Right renal pelvis (tissue), 4 donors: ENCODE data around the gene NPHP4. TPM values are rescaled to one million over a fixed set of nuclear protein-coding genes. Genes with fewer than 3 reads are reported as not detected.
"Not testable (repeated sequence)": the region's sequence is repeated elsewhere in the genome, so short reads cannot be mapped to it uniquely, and the experiment has no call there.

ENCODE experiments used
- DNase-seq, 4 donors: peaks; one replicate each; pipeline ENCODE4 v3.0.0-alpha.2; 2013; ENCODE audit warnings: low read depth in 4 of 4, low spot score in 3 of 4, missing footprints in 1 of 4
- polyA plus RNA-seq, 4 donors: library from polyadenylated mRNA; unstranded; fragments of 120-200 nt; gene quantifications; one replicate each; pipeline ENCODE4 v1.2.1, GENCODE V29; 2013; ENCODE audit not compliant: insufficient read length in 4 of 4

The NPHP4 gene
- polyA plus RNA-seq, 4 donors, result 9.8 to 14.0 (median 11.5) TPM

GRCh38 chr1:5865056-5865455 is 127.2 kb downstream of the NPHP4 start:
- no peak for DNase-seq

GRCh38 chr1:5864256-5864655 is 128.0 kb downstream of the NPHP4 start:
- DNase-seq, result no peak

GRCh38 chr1:5863238-5863637 is 129.0 kb downstream of the NPHP4 start:
- DNase-seq, result no peak

- DNase-seq, result no peak
Measured at GRCh38 chr1:5861871-5862825, 130.1 kb downstream of the NPHP4 start.

GRCh38 chr1:5860277-5860676 is 131.9 kb downstream of the NPHP4 start:
- no peak for DNase-seq

- no peak for DNase-seq
Measured at GRCh38 chr1:5859766-5860165, 132.5 kb downstream of the NPHP4 start.

- DNase-seq, result no peak
Measured at GRCh38 chr1:5858844-5859407, 133.3 kb downstream of the NPHP4 start.

- DNase-seq, result no peak
Measured at GRCh38 chr1:5858246-5858645, 134.0 kb downstream of the NPHP4 start.

- DNase-seq, result no peak
Measured at GRCh38 chr1:5857508-5858090, 134.6 kb downstream of the NPHP4 start.

GRCh38 chr1:5857011-5857410 is 135.2 kb downstream of the NPHP4 start:
- DNase-seq, result no peak

GRCh38 chr1:5856246-5856815 is 135.9 kb downstream of the NPHP4 start:
- DNase-seq, result no peak

GRCh38 chr1:5855196-5855897 is 136.9 kb downstream of the NPHP4 start:
- no peak for DNase-seq

- DNase-seq, result no peak
Measured at GRCh38 chr1:5854754-5855153, 137.5 kb downstream of the NPHP4 start.

GRCh38 chr1:5853858-5854257 is 138.4 kb downstream of the NPHP4 start:
- not testable (repeated sequence) for DNase-seq

GRCh38 chr1:5850503-5850902 is 141.7 kb downstream of the NPHP4 start:
- no peak for DNase-seq

GRCh38 chr1:5849550-5849949 is 142.7 kb downstream of the NPHP4 start:
- no peak for DNase-seq

- DNase-seq, result peak; percentile 40 to 69 (median 50)
Measured at GRCh38 chr1:5847013-5847659, 145.1 kb downstream of the NPHP4 start.

- no peak for DNase-seq
Measured at GRCh38 chr1:5845376-5845775, 146.8 kb downstream of the NPHP4 start.

GRCh38 chr1:5844442-5844841 is 147.8 kb downstream of the NPHP4 start:
- DNase-seq, result no peak

GRCh38 chr1:5843521-5844096 is 148.6 kb downstream of the NPHP4 start:
- no peak for DNase-seq
